HG03060 (cell line): ENCODE results near the gene PRKAR2A.
"Not testable (repeated sequence)": the region's sequence is repeated elsewhere in the genome, so short reads cannot be mapped to it uniquely, and the experiment has no call there.

Experiments
- ATAC-seq: cut with Tn5 transposase; IDR thresholded peaks from one replicate; pipeline ENCODE4 v1.9.1; 2021; ENCODE audit warnings: low read depth, moderate number of reproducible peaks; ENCODE audit not compliant: unreplicated experiment

Gene PRKAR2A

DNA sequence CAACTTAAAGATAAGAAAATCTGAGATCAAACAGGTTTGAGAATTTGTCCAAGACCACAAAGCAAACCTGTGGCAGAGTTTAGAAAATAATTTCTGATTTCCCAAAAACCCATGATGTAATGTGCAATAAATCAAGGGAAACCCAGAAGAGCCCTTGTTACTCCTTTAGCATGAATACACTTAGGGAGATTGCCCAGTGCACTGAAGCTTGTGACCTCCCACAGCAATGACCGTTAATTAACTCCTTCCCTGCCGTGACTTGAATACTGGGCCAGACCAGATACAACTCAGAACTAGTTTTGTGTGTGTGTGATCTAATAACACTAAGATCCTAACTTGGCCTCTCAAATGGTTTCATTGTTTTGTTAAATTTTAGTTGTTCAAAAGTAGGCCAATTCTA is 2.5 kb downstream of the PRKAR2A start:
- ATAC-seq = no peak

DNA sequence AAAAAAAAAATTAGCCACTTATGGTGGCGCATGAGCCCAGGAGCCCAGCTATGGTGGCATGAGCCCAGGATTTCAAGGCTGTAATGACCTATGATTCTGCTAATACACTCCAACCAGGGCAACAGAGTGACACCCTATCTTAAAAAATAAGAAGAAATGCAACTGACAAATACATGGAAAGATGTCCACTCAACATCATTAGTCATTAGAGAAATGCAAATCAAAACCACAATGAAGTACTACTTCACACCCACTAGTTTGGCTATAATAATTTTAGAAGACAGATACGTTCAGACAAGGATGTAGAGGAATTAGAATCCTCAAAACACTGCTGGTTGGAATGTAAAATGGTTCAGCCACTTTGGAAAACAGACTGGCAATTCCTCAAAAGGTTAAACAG is 10.5 kb downstream of the PRKAR2A start:
- no peak for ATAC-seq

DNA sequence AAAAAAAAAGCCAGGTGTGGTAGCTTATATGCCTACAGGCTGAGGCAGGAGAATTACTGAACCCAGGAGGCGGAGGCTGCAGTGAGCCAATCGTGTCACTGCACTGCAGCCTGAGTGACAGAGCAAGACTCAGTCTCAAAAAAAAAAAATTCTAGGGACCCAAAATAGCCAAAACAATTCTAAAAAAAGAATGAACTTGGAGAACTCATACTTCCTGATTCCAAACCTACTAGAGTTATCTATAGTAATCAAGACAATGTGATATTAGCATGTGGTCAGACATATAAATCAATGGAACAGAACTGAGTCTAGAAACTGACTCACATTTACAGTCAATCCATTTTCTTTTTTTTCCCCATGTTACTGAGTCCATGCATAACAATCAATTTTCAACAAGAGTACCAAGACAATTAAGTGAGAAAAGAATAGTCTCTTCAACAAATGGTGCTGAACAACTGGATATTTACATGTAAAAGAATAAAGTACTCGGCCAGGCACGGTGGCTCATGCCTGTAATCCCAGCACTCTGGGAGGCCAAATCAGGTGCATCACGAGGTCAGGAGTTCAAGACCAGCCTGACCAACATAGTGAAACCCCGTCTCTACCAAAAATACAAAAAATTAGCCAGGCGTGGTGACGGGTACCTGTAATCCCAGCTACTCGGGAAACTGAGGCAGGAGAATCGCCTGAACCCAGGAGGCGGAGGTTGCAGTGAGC is 11.9 kb downstream of the PRKAR2A start:
- ATAC-seq = no peak

DNA sequence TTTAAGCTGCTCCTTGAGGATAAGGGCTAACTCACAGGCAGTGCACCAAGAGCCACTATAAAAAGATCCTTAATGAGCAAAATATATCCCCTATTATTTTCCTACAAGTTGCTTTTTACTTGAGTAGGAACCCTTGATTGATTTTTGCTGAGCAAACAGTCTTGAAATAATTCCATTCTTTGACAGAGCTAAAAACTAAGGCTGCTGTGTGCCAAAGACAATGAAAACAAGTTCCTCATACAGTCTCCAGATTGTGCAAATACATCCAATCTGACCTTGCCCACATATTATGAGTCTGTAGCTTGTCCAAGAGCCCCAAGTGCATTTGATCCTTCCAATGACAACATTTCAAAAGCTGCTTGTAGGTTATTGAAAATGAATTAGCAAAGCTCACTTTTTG is 15.0 kb downstream of the PRKAR2A start:
- no peak for ATAC-seq

DNA sequence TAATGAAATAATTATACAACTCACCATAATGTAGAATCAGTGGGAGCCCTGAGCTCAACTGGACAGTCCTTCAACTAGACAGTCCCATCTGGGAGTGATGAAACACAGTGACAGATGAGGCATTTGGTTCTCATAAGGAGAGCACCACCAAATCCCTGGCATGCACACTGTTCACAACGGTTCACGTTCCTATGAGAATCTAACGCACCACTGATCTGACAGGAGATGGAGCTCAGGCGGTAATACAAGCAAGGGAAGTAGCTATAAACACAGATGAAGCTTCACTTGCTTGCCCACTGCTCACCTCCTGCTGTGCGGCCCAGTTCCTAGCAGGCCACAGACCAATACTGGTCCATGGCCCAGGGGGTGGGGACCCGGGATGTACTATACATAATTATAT is 17.0 kb downstream of the PRKAR2A start:
- ATAC-seq = no peak

DNA sequence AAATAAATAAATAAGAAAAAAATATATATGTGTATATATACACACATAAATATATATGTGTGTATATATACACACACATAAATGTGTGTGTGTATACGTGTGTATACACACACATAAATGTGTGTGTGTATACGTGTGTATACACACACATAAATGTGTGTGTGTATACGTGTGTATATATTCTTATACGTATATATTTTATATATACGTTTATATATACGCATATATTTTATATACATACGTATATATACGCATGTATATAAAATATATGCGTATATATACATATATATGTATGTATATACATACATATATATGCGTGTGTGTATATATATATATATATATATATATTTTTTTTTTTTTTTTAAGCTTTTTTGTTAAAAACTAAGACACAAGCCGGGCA is 18.1 kb downstream of the PRKAR2A start:
- not testable (repeated sequence) for ATAC-seq

DNA sequence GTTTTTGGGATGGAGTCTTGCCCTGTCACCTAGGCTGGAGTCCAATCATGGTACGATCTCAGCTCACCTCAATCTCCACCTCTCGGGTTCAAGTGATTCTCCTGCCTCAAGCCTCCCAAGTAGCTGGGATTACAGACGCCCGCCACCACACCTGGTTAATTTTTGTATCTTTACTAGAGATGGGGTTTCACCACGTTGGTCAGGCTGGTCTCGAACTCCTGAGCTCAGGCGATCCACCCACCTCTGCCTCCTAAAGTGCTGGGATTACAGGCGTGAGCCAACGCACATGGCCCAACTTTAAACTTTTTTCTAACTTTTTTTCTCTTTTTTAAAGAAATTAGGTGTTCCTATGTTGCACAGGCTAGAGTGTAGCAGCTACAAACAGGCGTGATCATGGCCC is 19.8 kb downstream of the PRKAR2A start:
- not testable (repeated sequence) for ATAC-seq

DNA sequence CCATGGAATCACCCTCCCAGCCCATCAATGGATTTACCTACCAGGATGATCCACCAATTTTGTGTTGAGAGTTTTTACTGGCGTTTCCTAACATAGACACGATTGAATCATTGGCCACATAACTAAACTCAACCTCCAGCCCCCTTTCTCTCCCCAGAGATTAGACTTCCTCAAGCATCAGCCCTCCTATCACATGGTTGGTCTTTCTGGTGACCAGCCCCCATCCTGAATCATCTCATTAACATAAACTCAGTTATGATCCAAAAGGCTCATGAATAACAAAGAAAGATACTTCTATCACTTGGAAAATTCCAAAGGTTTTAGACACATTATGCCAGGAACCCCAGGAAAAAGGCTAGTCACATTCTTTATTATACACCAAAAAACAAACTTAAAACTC is 21.2 kb downstream of the PRKAR2A start:
- ATAC-seq = no peak

DNA sequence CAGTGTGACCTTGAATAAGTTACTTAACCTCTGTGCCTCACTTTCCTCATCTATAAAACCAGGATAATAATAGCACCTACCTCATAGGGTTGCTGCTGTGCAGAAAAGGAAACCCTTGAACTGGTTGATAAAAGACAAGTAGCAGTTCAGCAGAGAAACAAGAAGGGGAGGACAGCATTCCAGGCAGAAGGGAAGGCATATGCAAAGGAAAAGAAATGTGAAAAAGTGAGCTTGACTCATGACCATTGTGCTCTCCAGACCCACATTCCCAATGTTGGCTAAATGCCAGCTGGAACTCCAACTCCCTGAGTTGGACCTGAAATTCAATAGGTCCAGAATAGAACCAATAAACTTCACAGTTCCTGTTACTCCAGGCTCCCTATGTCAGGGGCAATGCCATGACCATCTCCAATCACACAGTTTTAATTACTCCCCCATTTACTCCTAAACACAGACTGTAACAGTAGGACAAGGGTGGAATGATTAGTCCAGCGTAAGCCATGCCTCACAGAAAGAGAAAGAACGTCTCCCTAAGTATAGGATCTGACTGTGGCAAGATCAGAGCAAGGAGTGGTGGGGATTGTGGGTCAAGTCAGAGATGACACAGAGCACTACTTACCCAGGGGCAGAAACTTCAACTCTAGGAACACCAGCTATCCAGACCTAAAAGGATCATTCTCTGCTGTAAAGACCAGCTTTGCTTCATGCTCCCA is 26.9 kb downstream of the PRKAR2A start:
- no peak for ATAC-seq

DNA sequence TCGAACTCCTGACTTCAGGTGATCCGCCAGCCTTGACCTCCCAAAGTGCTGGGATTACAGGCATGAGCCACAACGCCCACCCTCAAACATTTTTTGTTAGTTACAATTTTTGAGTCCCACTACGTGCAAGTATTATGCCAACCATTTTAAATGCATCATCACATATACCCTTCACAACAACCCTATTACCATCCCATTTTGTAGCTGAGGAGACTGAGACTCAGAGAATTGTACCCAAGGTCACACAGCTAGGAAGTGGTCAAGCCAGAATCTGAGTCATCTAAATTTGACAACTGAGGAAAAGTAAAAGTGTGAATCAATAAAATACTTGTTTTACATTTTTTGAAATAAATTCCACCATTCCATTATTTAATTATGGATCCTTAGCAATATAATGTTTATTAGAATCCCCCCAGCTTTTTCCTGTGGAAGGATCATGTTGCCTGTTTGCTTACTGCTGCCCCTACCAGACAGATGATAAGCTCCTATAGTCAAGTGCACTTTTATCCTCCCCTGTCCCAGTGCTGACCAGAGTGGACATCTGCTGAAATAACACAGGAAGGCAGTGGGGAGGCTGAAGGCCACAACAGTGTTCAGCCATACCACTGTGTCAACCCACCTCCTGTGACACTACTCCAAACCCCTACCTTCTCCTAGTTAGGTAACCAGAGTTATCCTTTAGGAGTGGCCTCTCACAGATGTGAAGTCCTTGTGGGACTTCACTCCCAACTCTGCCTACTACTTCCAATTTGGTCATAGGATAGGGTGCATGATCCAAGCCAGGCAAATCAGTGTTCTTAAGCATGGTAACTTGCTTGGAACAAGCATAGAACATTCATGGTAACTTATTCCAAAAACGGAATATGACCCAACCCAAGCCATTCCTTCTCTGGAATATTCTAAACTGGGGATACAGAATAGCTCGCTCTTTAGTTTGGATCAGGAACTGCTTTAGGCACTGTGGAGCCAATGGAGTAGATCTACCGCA is 28.1 kb downstream of the PRKAR2A start:
- ATAC-seq = no peak

DNA sequence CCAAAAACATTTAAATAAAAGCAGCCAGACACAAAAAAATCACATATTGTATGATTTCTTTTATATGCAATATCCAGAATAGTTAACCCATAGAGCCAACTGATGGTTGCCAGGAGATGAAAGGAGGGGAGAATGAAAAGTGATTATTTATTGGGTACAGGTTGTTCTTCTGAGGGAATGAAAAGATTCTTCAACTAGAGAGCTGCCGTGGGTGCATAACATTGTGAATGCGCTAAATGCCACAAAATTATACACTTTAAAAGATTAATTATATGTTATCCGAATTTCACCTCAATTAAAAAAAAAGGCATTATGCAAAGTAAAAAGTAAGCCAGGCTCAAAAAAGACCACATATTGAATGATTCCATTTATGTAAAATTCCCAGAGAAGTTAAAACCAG is 36.1 kb downstream of the PRKAR2A start:
- ATAC-seq = no peak

DNA sequence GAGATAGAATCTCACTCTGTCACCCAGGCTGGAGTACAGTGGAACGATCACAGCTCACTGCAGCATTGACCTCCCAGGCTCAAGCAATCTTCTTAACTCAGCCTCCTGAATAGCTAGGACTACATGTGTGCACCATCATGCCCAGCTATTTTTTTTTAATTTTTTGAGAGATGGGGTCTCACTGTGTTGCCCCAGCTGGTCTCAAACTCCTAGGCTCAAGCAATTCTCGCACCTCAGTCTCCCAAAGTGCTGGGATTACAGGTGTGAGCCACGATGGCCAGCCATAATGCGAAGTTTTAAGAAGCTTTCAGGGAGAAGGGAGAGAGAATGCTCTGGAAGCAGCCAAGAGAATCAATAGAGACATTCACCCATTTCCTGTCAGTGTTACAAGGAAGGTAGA is 42.7 kb downstream of the PRKAR2A start:
- no peak for ATAC-seq

DNA sequence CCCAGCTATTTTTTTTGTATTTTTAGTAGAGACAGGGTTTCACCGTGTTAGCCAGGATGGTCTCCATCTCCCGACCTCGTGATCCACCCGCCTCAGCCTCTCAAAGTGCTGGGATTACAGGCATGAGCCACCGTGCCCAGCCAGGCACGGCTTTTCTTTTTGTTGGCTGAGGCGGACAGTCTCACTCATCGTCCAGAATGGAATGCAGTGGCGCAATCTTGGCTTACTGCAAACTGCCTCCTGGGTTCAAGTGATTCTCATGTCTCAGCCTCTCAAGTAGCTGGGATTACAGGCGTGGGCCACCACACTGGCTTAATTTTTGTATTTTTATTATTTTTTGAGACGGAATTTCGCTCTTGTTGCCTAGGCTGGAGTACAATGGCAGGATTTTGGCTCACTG is 46.8 kb downstream of the PRKAR2A start:
- not testable (repeated sequence) for ATAC-seq

DNA sequence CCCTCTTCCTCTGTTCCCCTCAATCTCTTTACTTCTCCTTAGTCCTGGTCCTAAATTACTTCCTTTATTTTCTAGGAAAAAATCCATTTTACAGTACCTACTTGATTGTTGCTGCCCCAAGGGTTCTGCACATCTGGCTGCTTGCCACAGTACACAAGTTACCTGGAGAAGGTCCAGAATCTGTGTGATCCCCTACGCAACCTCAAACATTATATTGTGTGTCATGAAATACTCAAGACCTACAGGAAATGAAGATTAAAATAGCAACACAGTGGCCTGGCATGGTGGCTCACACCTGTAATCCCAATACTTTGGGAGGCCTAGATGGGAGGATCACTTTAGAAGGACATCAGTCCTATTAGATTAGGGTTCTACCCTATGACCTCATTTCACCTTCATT is 48.7 kb downstream of the PRKAR2A start:
- ATAC-seq = no peak

DNA sequence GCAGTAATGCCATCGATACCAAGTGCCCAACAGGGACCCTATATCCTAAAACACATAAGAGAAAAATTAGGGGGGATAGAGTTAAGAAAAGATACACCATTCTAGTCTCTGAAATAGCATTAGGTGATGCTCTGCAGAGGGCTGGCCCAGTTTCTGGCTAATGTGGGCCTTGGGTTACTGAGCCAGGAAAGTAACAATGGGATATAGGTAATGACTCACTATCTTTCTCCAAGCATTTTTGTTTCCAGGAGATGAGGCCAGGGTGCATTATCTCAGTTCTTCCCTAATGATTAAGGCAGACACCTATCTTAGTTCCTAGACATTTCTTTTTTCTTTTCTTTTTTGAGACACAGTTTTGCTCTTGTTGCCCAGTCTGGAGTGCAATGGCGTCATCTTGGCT is 50.0 kb downstream of the PRKAR2A start:
- no peak for ATAC-seq

DNA sequence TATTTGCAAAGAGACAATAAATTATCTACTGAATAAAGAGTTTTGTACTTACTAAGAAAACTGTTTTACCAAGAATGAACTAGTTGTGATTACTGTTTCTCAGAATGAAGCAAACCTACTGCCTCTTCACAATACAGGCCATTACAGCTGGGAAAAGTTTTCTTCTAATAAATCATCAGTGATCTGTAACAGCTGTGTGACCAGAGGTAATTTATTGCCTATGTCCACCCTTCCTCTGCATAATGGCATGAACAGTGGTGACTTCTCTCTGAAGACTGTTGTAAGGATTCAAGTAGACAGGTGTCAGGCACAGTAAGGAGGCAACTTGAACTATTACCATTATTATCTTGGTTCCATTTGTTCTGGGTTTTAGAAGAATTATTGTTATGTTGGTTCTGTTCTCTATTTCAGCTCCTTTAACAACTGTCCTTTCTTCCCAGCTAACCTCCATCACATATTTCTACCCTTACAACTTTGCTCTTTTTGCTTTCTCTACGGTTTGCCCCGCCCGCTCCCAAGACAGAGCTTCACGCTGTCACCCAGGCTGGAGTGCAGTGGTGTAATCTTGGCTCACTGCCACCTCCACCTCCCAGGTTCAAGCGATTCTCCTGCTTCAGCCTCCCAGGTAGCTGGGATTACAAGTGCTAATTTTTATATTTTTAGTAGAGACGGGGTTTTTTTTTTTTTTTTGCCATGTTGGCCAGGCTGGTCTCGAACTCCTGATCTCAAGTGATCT is 51.5 kb downstream of the PRKAR2A start:
- ATAC-seq = no peak

DNA sequence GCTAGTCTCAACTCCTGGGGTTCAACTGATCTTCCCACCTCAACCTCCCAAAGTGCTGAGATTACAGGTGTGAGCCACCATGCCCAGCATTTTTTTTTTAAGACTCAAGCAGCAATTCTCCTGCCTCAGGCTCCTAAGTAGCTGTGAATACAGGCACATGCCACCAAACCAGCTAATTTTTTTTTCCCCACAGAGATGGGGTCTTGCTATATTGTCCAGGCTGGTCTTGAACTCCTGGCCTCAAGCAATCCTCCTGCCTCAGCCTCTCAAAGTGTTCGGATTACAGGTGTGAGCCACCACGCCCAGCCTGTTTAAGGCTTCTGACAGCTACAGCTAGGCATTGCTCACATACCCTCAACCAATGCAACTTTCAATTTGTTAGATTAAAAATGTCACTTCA is 54.2 kb downstream of the PRKAR2A start:
- not testable (repeated sequence) for ATAC-seq

DNA sequence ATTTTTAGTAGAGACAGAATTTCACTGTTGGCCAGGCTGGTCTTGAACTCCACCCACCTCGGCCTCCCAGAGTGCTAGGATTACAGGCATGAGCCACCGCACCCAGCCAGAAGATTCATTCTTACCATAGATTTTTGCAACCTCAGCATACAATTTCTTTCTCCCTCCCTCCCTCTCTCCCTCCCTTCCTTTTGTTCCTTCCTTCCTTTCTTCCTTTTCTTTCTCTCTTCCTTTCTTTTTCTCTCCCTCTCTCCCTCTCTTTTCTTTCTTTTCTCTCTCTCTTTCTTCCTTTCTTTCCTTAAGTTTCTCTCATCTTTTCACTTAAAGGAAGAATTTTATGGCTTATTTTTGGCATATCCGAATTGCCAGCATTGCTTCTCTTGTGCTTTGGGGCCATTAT is 58.0 kb downstream of the PRKAR2A start:
- ATAC-seq = no peak

DNA sequence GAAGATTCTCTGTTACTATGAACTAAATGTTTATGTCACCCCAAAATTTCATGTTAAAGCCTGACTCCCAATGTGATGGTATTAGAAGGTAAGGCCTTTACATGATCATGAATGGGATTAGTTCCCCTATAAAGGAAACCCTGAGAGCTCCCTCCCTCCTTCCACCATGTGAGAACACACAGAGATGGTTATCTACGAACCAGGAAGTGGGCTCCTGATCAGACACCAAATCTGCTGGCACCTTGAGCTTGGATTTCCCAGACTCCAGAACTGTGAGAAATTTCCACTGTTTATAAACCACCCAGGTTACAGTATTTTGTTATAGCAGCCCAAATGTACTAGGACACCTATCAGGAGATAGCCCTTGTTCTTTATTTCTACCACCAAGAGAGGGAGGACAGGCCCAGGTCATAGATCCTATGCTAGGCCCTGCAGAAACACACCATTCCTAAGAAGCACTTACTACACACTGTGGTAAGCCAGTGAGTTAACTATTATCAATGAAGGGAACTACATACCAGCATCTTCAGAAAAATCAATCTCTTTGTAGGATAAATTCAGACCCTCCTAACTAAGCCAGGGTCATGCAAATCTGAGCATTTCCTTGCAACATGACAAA is 59.0 kb downstream of the PRKAR2A start:
- ATAC-seq = no peak
